ENCODE results near the gene MUC5AC.

DNA sequence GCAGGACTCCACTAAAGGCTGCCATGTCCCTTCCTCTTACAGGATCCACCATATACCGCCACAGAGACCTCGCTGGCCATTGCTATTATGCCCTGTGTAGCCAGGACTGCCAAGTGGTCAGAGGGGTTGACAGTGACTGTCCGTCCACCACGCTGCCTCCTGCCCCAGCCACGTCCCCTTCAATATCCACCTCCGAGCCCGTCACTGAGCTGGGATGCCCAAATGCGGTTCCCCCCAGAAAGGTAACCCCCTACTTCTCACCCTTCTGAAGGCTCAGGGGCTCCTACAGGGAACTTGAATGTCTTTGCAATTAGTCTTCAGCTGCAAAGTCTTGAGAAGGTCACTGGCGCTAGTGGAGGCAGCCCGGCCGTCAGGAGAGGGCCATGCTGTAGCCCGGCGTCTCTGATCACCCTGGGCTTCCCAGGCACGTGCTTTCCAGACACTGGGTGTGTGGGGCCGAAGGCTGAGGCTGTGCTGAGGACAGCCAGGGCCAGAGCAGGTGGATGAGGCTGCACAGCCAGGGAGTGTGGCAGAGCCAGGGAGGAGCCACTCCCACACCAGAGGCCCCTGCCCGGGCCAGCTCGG is 35.1 kb downstream of the MUC5AC start:
- TF ChIP-seq SMC3 (conservative IDR thresholded peaks at IDR 0.05; ENCODE audit: poor library complexity) (no peak), EP300 (conservative IDR thresholded peaks at IDR 0.05; ENCODE audit: poor library complexity, severe bottlenecking) (no peak), POLR2AphosphoS5 (IDR thresholded peaks at IDR 0.05) (no peak)
- TF ChIP-seq, protein P1, sequence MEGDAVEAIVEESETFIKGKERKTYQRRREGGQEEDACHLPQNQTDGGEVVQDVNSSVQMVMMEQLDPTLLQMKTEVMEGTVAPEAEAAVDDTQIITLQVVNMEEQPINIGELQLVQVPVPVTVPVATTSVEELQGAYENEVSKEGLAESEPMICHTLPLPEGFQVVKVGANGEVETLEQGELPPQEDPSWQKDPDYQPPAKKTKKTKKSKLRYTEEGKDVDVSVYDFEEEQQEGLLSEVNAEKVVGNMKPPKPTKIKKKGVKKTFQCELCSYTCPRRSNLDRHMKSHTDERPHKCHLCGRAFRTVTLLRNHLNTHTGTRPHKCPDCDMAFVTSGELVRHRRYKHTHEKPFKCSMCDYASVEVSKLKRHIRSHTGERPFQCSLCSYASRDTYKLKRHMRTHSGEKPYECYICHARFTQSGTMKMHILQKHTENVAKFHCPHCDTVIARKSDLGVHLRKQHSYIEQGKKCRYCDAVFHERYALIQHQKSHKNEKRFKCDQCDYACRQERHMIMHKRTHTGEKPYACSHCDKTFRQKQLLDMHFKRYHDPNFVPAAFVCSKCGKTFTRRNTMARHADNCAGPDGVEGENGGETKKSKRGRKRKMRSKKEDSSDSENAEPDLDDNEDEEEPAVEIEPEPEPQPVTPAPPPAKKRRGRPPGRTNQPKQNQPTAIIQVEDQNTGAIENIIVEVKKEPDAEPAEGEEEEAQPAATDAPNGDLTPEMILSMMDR (IDR thresholded peaks at IDR 0.05; ENCODE audit: poor library complexity, severe bottlenecking), result no peak
- TF ChIP-seq, protein P2, sequence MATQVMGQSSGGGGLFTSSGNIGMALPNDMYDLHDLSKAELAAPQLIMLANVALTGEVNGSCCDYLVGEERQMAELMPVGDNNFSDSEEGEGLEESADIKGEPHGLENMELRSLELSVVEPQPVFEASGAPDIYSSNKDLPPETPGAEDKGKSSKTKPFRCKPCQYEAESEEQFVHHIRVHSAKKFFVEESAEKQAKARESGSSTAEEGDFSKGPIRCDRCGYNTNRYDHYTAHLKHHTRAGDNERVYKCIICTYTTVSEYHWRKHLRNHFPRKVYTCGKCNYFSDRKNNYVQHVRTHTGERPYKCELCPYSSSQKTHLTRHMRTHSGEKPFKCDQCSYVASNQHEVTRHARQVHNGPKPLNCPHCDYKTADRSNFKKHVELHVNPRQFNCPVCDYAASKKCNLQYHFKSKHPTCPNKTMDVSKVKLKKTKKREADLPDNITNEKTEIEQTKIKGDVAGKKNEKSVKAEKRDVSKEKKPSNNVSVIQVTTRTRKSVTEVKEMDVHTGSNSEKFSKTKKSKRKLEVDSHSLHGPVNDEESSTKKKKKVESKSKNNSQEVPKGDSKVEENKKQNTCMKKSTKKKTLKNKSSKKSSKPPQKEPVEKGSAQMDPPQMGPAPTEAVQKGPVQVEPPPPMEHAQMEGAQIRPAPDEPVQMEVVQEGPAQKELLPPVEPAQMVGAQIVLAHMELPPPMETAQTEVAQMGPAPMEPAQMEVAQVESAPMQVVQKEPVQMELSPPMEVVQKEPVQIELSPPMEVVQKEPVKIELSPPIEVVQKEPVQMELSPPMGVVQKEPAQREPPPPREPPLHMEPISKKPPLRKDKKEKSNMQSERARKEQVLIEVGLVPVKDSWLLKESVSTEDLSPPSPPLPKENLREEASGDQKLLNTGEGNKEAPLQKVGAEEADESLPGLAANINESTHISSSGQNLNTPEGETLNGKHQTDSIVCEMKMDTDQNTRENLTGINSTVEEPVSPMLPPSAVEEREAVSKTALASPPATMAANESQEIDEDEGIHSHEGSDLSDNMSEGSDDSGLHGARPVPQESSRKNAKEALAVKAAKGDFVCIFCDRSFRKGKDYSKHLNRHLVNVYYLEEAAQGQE (IDR thresholded peaks at IDR 0.05; ENCODE audit: borderline replicate concordance), result no peak
